Measurements from ENCODE around the gene PANX3.
A peak's percentile ranks its signal among the peaks of the same experiment; 100 is the strongest.
"Not testable (repeated sequence)": the region's sequence is repeated elsewhere in the genome, so short reads cannot be mapped to it uniquely, and the experiment has no call there.

PANX3 gene

GRCh38 chr11:124611064-124611463 is at the start of gene PANX3:
Gene PANX3, plus strand, starts transcription at chr11:124611428. Its CDS starts 129 bp downstream, at chr11:124611557.
- DNase-seq = no peak

- no peak for DNase-seq
These were observed 41.5 kb upstream of the PANX3 start, which contains the start of gene OR8A1 for GRCh38 chr11:124569697-124570096. Gene OR8A1, plus strand, starts transcription at chr11:124569997. Its CDS starts 123 bp downstream, at chr11:124570120.

DNA sequence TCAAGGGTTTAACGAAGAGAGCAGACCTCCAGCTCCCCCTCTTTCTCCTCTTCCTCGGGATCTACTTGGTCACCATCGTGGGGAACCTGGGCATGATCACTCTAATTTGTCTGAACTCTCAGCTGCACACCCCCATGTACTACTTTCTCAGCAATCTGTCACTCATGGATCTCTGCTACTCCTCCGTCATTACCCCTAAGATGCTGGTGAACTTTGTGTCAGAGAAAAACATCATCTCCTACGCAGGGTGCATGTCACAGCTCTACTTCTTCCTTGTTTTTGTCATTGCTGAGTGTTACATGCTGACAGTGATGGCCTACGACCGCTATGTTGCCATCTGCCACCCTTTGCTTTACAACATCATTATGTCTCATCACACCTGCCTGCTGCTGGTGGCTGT is 41.1 kb upstream of the PANX3 start:
- no peak for DNase-seq

DNA sequence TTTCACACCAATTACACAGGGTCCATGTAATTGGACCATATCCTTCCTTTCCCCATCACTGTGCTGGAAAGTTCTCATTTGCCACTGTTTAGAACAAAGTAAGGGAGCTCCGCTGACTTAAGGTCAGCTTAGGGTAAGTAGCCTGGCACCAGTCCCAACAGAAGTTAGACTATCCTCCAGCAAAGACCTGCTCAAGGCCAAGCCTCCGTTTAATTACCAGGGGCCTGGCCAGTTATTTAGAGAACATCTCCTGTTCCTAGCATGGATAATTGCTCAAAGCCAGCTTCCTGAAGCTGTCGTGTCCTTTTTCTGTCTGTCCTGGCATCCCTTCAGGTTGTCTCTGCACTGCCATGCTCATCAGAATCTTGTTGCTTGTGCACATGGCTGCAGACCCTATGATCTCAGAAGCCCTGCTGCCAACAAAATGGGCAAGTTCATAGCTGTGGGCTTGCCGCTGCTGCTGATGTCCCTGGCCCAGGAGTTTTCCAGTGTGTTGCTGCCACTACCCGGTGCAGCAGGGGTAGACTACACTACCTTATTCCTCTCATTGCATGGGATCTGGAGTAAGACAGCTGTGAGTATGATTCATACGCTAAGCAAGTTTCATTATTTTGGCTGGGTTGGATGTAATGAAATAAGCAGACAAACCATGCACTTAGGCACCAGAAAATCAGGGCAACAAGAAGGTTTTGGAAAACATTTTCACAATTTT is 33.4 kb upstream of the PANX3 start:
- DNase-seq = no peak

GRCh38 chr11:124578761-124579160 is 32.5 kb upstream of the PANX3 start:
- no peak for DNase-seq

GRCh38 chr11:124581817-124582216 is 29.4 kb upstream of the PANX3 start:
- no peak for DNase-seq

GRCh38 chr11:124582565-124582964 is 28.7 kb upstream of the PANX3 start:
- DNase-seq = no peak

DNA sequence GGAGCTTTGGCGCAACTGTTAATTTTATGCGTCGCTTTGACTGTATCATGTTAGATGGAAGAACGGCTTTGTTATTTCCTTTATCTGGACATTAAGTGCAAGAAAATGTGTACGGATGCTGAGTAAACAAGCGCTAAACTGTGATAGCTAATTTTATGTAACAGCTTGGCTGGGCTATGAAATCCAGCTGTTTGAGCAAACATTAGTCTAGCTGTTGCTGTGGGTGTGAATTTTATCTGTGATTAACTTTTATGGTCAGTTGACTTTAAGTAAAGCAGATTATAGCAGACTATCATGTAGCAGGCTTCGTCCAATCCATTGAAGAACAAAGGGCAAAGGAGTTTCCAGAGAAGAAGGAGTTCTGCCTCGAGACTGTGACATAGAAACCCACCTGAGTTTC is 27.4 kb upstream of the PANX3 start:
- DNase-seq = no peak

- no peak for DNase-seq
These were observed 26.4 kb upstream of the PANX3 start for GRCh38 chr11:124584681-124585372.

- no peak for DNase-seq
These were observed 24.9 kb upstream of the PANX3 start for GRCh38 chr11:124586238-124586860.

- DNase-seq = no peak
These were observed 19.8 kb upstream of the PANX3 start for GRCh38 chr11:124591430-124591829.

DNA sequence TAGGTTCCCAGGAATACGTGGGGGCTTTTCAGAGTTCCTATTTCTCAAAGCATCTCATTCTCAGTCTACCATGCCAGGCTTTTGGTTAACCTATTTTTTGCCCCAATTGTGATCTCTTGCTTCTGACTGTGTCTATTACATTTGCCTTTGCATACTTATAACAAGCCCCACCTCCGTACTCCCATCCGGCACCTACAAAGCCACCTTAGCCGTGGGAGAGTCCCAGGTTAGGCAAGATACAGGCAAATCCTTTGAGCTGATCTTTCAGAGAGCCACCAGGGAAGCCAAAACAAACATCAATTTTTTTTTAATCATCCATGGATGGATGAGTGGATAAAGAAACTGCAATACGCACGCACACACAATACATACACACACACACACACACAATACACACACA is 18.6 kb upstream of the PANX3 start:
- DNase-seq = no peak

- DNase-seq = no peak
These were observed 15.9 kb upstream of the PANX3 start for GRCh38 chr11:124595302-124595701.

DNA sequence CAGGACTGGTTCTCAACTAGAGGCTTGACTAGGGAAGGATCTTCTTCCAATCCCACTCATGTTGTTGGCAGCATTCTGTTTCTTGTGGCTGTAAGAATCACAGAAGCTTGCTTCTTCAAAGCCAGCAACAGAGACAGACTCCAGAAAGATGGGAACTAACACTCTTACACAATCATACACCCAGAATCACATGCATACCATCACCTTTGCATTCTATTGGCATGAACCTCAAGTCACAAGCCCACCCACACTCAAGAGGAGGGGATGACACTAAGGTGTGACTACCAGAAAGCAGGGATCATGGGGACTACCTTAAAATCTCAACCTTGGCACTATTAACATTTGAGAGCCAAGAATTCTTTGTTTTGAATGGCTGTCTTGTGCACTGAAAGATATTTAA is 13.6 kb upstream of the PANX3 start:
- DNase-seq = no peak

DNA sequence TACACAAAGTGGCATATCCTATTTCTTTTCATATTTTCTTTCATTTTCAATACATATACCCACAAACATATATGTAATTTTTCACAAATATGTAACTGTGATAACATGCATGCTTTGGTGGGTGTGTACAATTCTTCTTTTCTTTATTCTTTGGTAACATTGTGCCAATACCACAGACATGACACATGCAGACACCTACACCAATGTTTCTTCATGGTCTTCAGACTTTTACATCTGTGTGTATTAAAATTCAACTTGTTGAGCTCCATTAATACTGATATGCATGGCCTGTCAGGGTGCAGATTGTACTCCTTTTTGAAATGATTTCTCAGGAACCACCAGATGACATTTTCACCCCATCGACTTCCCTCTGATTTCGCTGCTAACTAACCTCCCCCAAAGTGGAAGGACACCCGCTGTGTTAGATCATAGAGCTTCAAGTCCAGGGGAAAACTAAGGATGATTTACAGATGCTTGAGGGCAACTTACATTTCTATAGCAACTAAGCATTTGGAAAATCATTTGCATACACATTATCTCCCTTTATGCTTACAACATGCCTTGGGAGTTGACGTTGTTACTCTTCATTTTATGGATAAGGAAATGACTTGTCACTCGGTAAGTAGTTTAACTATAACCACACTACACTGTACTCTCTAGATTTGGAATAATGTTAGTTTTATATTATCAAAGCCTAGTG is 10.5 kb upstream of the PANX3 start:
- no peak for DNase-seq

DNA sequence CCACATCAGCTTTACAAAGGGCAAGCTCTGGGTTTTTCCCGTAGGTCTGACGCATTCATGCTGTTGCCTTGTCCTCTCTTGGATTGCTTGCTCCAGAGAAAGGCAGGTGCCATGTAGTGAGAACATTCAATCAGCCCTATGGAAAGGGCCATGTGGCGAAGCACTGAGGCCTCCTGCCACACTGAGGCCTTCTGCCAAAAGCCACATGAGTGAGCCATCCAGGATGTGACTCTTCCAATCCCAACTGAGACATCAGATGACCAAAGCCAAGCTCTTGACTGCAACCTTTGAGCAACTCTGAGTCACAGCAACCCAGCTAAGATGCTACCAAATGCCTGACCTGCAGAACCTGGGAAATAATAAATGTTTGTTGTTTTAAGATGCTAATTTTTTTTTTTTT is 9.0 kb upstream of the PANX3 start:
- no peak for DNase-seq

- DNase-seq = not testable (repeated sequence)
These were observed 8.5 kb upstream of the PANX3 start for GRCh38 chr11:124602723-124603122.

- DNase-seq = no peak
These were observed 5.5 kb upstream of the PANX3 start for GRCh38 chr11:124605719-124606118.

DNA sequence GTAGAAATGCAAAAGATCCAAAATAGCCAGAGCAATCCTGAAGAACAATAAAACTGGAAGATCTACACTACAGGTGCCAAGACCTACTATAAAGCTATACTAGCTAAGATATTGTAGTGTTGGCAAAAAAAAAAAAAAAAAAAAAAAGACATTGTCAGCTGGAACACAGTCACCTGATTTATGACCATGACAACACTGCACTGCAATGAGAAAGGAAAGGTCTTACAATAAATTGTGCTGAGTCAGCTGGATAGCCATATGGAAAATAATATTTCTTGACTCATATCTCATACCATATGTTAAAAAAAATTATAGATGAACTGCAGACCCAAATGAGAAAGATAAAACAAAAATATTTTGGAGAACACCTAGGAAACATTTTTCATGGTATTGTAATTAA is 3.1 kb upstream of the PANX3 start:
- DNase-seq = no peak

DNA sequence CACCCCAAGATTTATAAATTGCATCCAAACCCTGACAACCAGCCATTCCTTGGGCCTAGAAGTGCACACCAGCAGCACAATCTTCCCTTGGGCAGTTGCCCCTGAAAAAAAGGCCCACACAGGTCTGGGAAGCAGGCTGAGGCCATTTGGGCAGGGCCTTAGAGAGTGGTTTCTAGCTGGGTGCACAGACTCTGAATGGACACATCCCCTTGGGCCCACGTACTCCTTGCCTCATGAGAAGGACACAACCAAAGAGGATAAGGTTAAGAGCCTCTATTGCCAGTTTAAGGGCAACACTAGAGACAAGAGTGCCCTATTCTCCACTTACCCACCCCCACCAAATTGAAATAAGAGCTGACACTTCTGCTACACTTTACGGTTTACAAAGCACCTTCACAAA is 933 bp upstream of the PANX3 start:
- DNase-seq = no peak

GRCh38 chr11:124612045-124612444 is 817 bp downstream of the PANX3 start:
- DNase-seq = peak; percentile 57

DNA sequence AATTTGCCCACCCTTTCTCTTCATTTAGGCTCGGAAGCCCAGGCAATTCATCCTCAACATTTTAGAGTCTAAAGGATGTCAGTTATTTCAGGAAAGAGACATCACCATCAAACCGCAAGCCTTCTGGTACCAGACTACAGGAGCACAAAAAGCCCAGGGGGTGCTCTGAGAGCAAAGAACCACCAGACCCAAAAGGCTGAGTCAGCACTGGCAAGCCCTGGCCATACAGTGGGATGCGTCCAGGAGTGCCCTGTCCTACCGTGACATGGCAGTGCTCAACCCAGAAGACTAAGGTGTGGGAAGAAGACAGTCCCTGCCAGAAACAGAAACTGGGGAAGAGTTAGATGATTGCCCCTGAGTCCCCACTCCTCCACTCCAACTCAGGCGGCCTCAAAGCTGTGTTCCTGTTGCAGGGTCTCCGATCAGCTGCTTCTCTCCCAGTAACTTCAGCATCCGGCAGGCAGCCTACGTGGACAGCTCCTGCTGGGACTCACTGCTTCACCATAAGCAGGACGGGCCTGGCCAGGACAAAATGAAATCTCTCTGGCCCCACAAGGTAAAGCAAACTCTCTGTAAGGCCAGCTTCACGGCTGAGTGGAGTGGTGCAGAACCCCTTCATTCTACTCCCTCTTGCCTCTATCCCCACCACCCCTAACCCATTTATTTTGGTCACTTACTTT is 1.5 kb downstream of the PANX3 start:
- no peak for DNase-seq

DNA sequence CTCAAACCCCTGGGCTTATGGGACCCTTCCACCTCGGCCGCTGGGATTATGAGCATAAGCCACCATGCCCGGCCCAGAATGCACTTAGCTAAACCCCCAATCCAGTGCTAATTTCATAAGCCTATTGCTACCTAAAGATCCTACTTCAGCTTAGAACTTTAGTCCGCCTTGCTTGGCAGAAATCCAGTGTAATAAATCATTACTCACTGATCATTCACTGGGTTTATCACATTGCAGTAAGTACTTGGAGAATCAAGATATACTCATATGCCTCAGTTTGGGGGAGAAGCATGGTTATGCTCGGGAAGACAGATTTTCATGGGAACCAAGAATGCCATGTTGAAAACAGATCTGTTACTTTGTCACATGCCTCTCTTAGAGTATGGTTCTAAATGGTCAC is 7.6 kb downstream of the PANX3 start:
- no peak for DNase-seq

Measured in DMS79 (cell line).